Lung (tissue), 10 donors: Measurements from ENCODE around the gene SRGAP2C. TPM values are rescaled to one million over a fixed set of nuclear protein-coding genes. Genes with fewer than 3 reads are reported as not detected.
"Not testable (repeated sequence)": the region's sequence is repeated elsewhere in the genome, so short reads cannot be mapped to it uniquely, and the experiment has no call there.

Experiments used
- ATAC-seq: fragments of 200-7000 bp; cut with Tn5 transposase; one replicate; pipeline ENCODE4 v1.9.1; 2020; ENCODE audit warnings: moderate number of reproducible peaks; ENCODE audit not compliant: insufficient read depth, low FRiP score
- DNase-seq, 3 donors: peaks; one replicate each; pipeline ENCODE4 v3.0.0-alpha.2; 2013 to 2017
- H3K27ac ChIP-seq, 2 donors: one replicate each; pipeline ENCODE4 v1.5.1; 2013; ENCODE audit warnings: mild to moderate bottlenecking in 2 of 2, moderate library complexity in 2 of 2, control low read depth in 1 of 2, inconsistent platforms in 1 of 2, low read depth in 1 of 2, low read length in 1 of 2
- H3K27me3 ChIP-seq, 3 donors: one replicate each; pipeline ENCODE4 v1.5.1; 2013; ENCODE audit warnings: low read length in 2 of 3; ENCODE audit not compliant: control insufficient read depth in 3 of 3, insufficient read depth in 3 of 3
- H3K36me3 ChIP-seq, 4 donors: one replicate each; pipeline ENCODE4 v1.5.1; 2013; ENCODE audit warnings: low read length in 4 of 4, mild to moderate bottlenecking in 1 of 4, moderate library complexity in 1 of 4; ENCODE audit not compliant: control insufficient read depth in 4 of 4, insufficient read depth in 4 of 4
- H3K4me1 ChIP-seq, 5 donors: one replicate each; pipeline ENCODE4 v1.5.1; 2013; ENCODE audit warnings: low read length in 5 of 5, mild to moderate bottlenecking in 2 of 5, moderate library complexity in 1 of 5; ENCODE audit not compliant: control insufficient read depth in 5 of 5, insufficient read depth in 5 of 5
- H3K4me3 ChIP-seq: one replicate; pipeline ENCODE4 v1.5.1; 2013; ENCODE audit warnings: mild to moderate bottlenecking, control low read depth, moderate library complexity
- H3K9ac ChIP-seq, 2 donors: one replicate each; pipeline ENCODE4 v1.5.1; 2013; ENCODE audit warnings: low read length in 2 of 2, control low read depth in 1 of 2; ENCODE audit not compliant: insufficient read depth in 1 of 2
- H3K9me3 ChIP-seq, 4 donors: one replicate each; pipeline ENCODE4 v1.5.1; 2013; ENCODE audit warnings: low read length in 3 of 4, mild to moderate bottlenecking in 1 of 4, moderate library complexity in 1 of 4; ENCODE audit not compliant: control insufficient read depth in 4 of 4, insufficient read depth in 3 of 4
- WGBS, 2 donors: extraction: QIAGEN DNeasy Blood & Tissue Kit; methylation state at CpG; one replicate each; pipeline ENCODE4 v1.1.7; 2013; 5-methylcytosine and 5-hydroxymethylcytosine counted together
- polyA plus RNA-seq, 2 donors: library from polyadenylated mRNA; stranded (reverse); fragments of 200-250 nt; gene quantifications; one replicate each; pipeline ENCODE4 v1.2.1, GENCODE V29; 2013
- total RNA-seq, 2 donors: library from RNA; depleted of rRNA in 1 of 2; stranded (reverse); fragments of >200 nt in 1 of 2; gene quantifications; one replicate each; pipeline ENCODE4 v1.2.1, GENCODE V29; 2014 to 2021
- donor health status: Bipolar disorder and iron deficiency.
- donor health status: healthy.
- donor health status: DM: yes; HTN: yes; CAD: no.

The SRGAP2C gene
- total and polyA plus RNA-seq, 4 donors, result 3.9 to 34.6 (median 12.9) TPM

DNA sequence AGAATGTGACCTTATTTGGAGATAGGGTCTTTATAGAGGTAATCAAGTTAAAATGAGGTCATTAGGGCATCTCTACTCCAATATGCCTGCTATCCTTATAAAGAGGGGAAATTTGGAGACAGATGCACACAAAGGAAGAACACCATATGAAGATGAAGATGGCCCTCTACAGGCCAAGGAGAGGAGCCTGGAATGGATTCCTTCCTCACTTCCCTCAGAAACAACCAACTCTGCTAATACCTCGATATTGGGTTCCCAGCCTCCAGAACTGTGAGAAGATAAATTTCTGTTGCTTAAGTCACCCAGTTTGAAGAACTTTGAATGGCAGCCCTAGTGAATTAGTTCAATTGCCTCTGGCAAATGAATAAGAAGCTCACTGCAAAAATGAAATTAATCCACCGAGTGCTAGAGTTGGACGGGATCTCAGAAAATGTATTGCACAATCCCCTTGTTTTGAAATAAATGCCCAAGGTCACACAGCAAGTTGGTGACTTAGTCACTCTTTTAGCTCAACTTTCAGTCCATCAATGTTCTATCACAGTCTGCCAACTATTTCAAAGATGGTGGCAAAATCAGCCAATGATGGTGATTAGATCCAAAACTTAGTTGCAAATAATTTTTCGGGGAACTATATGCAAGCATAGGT lies 27.7 kb upstream of the SRGAP2C start:
- DNase-seq, H3K36me3 ChIP-seq, H3K27ac ChIP-seq, H3K4me3 ChIP-seq, H3K4me1 ChIP-seq, H3K27me3 ChIP-seq, H3K9ac ChIP-seq, H3K9me3 ChIP-seq: not testable (repeated sequence)
- no CpG with 5 or more reads among the region's 4 CpGs for WGBS, 2 donors
- ATAC-seq, result peak; percentile 71

DNA sequence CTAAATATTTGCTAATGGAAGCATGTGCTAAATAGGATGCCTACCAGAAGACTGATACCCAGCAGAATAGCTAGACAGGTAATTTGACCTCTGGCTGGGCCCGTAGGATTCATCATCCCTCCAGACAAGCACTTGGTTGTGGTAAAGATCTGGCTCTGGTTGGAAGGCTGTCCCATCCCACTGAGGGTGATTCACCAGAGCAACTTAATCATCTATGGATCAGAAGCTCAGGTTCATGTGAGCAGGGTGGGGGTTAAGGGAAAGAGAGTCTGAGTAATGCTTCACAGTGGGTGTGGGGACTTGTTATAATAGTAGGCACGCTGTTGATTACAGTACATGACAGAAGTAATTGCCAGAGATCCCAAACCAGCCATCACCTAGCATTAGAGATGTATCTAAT lies 27.2 kb upstream of the SRGAP2C start:
- H3K9me3 ChIP-seq, H3K27me3 ChIP-seq, H3K4me1 ChIP-seq, DNase-seq, H3K9ac ChIP-seq, H3K4me3 ChIP-seq, H3K36me3 ChIP-seq, ATAC-seq, H3K27ac ChIP-seq: not testable (repeated sequence)
- 100% methylated on average over 1 of the region's 2 CpGs; no CpG with 5 or more reads in 1 of the 2 donors for WGBS, 2 donors

GRCh38 chr1:121160118-121160517 lies 24.7 kb upstream of the SRGAP2C start:
- H3K4me3 ChIP-seq, H3K4me1 ChIP-seq, H3K27me3 ChIP-seq, H3K9me3 ChIP-seq, DNase-seq, H3K27ac ChIP-seq, ATAC-seq, H3K9ac ChIP-seq, H3K36me3 ChIP-seq: not testable (repeated sequence)
- WGBS, 2 donors, result 68 to 86% methylated on average over 2 of the region's 2 CpGs

GRCh38 chr1:121161199-121161901 lies 23.4 kb upstream of the SRGAP2C start:
- not testable (repeated sequence) for H3K9me3 ChIP-seq, ATAC-seq, H3K4me1 ChIP-seq, DNase-seq, H3K4me3 ChIP-seq, H3K36me3 ChIP-seq, H3K27ac ChIP-seq, H3K27me3 ChIP-seq, H3K9ac ChIP-seq
- 92 to 100% methylated on average over 3 of the region's 6 CpGs for WGBS, 2 donors

GRCh38 chr1:121163850-121164757 lies 20.7 kb upstream of the SRGAP2C start:
- H3K27ac ChIP-seq, H3K27me3 ChIP-seq, H3K9me3 ChIP-seq, DNase-seq, H3K4me3 ChIP-seq, ATAC-seq, H3K4me1 ChIP-seq, H3K9ac ChIP-seq, H3K36me3 ChIP-seq: not testable (repeated sequence)
- WGBS, 2 donors, result 83 to 93% methylated on average over 4 of the region's 5 CpGs

- not testable (repeated sequence) for H3K27ac ChIP-seq, H3K9me3 ChIP-seq, H3K4me3 ChIP-seq, H3K36me3 ChIP-seq, H3K9ac ChIP-seq, H3K27me3 ChIP-seq, ATAC-seq, H3K4me1 ChIP-seq, DNase-seq
Measured at GRCh38 chr1:121165296-121165695, 19.5 kb upstream of the SRGAP2C start.

- WGBS, 2 donors, result 76 to 79% methylated on average over 2 of the region's 2 CpGs
- not testable (repeated sequence) for H3K4me1 ChIP-seq, H3K27me3 ChIP-seq, H3K9me3 ChIP-seq, ATAC-seq, H3K27ac ChIP-seq, H3K36me3 ChIP-seq, DNase-seq, H3K9ac ChIP-seq, H3K4me3 ChIP-seq
Measured at GRCh38 chr1:121167225-121167738, 17.5 kb upstream of the SRGAP2C start.
